IPS DF 6.9 (cell line): ENCODE data around the gene SUCO.

ENCODE experiments used
- DNase-seq: peaks from one replicate; pipeline ENCODE4 v3.0.0-alpha.2; 2013; ENCODE audit warnings: low read depth, low spot score
- H3K27ac ChIP-seq: one replicate; pipeline ENCODE4 v1.5.1; 2013; ENCODE audit warnings: low read length, control low read depth
- H3K27me3 ChIP-seq: 2 replicates; pipeline ENCODE4 v1.6.1; 2013; ENCODE audit warnings: mild to moderate bottlenecking, low read length; ENCODE audit not compliant: control insufficient read depth, insufficient read depth
- H3K36me3 ChIP-seq: 2 replicates; pipeline ENCODE4 v1.6.1; 2013; ENCODE audit warnings: low read length; ENCODE audit not compliant: control insufficient read depth, insufficient read depth
- H3K4me1 ChIP-seq: 2 replicates; pipeline ENCODE4 v1.6.1; 2013; ENCODE audit warnings: low read length; ENCODE audit not compliant: control insufficient read depth, insufficient read depth
- H3K4me3 ChIP-seq: 2 replicates; pipeline ENCODE4 v1.5.1; 2013; ENCODE audit warnings: mild to moderate bottlenecking, low read length
- H3K9me3 ChIP-seq: 2 replicates; pipeline ENCODE4 v1.6.1; 2013; ENCODE audit warnings: low read length, inconsistent platforms; ENCODE audit not compliant: control insufficient read depth, insufficient read depth
- WGBS: extraction: QIAGEN DNeasy Blood & Tissue Kit; methylation state at CpG from one replicate; pipeline ENCODE4 v1.1.7; 2013; ENCODE audit warnings: mixed read lengths, missing lambda C conversion rate; ENCODE audit not compliant: insufficient read length, insufficient coverage; 5-methylcytosine and 5-hydroxymethylcytosine counted together

The SUCO gene

DNA sequence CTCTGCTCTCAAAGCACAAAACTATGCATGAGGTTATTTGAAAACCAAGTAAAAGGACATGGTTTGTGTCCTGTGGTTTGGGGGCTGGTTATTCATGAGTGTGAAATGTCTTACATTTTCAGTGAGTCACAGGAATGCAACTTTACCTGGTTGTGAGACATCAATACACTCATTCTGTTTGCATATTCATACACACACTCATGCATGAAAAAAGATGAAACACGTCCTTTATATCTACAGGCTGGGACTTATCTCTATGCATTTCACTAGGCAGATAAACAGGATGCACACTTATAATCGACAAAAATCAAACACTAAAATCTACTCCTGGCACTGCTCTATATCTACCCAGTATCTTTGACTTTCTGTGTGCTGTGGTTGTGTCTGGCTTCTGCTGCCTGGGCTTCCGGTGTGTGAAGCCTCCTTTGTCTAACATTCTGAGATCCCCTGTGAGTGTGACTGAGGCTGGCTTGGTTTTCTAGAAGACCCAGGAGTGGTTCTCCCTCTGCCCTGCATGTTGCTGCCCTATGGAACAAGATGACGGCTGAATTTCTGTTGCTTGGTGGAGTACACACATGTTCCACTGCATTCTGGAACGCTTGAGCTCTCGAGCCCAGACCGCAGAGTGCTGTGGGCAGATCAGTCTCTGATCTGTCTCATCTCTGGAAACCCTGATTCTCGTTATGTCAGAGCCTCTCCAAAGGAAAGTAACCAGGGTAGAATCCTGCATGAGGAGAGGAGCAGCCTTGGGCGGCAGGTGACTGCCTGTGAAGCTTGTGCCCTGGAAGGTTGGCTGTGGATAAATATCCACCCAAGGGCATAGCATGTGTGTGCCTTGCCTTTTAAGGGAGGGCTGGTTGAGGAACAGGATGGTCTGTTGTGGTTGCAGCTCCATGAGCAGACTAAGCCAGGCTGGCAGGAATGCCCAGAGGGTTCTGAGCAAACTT, 106.2 kb downstream of the SUCO start:
- no peaks in the 10 kb centered on the region for H3K4me1 ChIP-seq
- H3K9me3 ChIP-seq: no peaks in the 10 kb centered on the region
- no peak overlapping the region for H3K27ac ChIP-seq
- H3K4me3 ChIP-seq: no peak overlapping the region
- no CpG with 5 or more reads among the region's 9 CpGs for WGBS
- DNase-seq: no peak
- H3K27me3 ChIP-seq: no peaks in the 10 kb centered on the region
- H3K36me3 ChIP-seq: no peaks in the 10 kb centered on the region

DNA sequence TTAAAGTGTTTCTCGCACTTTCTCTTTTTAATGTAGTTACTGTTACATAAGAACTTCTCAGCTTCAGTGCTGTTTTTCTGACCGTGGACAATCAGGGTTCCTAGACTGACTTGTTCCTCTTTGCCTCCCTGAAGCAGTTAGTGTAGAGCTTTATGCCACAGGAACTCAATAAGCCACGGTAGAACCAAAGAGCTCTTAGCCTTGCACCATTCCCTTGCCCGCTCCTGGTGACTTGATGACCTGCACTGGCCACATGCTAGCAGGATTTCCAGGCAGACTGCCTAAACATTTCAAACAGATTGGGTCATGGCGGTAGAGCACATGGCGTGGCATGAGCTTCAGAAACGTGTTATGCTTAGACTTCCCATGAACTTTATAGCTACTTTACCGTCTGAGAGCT, 107.2 kb downstream of the SUCO start:
- H3K9me3 ChIP-seq: no peaks in the 10 kb centered on the region
- H3K27ac ChIP-seq: no peak overlapping the region
- no peak overlapping the region for H3K4me3 ChIP-seq
- H3K36me3 ChIP-seq: no peaks in the 10 kb centered on the region
- no peaks in the 10 kb centered on the region for H3K4me1 ChIP-seq
- no CpG with 5 or more reads among the region's 8 CpGs for WGBS
- H3K27me3 ChIP-seq: no peaks in the 10 kb centered on the region
- no peak for DNase-seq

DNA sequence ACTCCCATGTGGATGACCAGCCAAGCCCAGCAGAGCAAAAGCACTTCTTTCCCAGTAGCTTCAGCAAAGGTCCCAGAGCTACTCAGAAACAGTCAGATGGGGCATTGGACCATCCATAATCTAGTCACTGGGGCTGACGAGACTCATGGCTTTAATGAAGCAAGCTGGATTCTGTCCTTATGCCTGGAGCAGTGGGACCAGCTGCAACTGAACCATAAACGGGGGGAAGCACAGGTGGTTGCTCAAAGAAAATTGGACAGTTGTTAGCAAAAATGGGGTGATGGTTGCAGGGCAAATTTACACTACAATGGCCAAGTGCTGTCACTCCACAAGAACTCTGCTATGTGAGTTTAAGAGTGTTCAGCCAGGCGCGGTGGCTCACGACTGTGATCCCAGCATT, 108.5 kb downstream of the SUCO start:
- H3K27ac ChIP-seq: no peak overlapping the region

DNA sequence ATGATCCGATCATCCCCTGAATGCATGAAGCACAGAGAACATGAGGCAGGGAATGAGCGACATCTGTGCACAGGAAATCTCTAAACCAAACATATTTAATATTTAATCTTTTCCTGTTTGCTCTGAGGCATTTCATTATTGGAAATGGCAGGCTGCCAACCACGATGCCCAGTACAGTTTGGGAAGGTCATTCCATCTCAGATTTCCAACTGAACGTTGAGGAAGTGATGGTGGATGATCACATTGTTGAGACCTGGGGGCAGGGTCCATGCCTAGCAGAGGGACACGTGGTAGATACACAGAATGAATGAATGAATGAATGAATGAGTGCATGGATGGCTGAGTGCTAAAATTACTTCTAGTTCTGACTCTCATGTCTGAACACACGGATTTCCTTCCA, 110.0 kb downstream of the SUCO start:
- Histone ChIP-seq H3K4me3 (no peak overlapping the region), H3K27me3 (no peaks in the 10 kb centered on the region), H3K9me3 (no peaks in the 10 kb centered on the region), H3K4me1 (no peaks in the 10 kb centered on the region), H3K27ac (no peak overlapping the region), H3K36me3 (no peaks in the 10 kb centered on the region)
- DNase-seq: no peak
- WGBS: no CpG with 5 or more reads among the region's 6 CpGs

More for the DNA sequence above, 108.5 kb downstream of the SUCO start:
- no peak overlapping the region for H3K4me3 ChIP-seq
- no peaks in the 10 kb centered on the region for H3K27me3 ChIP-seq
- DNase-seq: no peak
- H3K9me3 ChIP-seq: no peaks in the 10 kb centered on the region
- WGBS: no CpG with 5 or more reads among the region's 5 CpGs
- H3K4me1 ChIP-seq: no peaks in the 10 kb centered on the region
- no peaks in the 10 kb centered on the region for H3K36me3 ChIP-seq

DNA sequence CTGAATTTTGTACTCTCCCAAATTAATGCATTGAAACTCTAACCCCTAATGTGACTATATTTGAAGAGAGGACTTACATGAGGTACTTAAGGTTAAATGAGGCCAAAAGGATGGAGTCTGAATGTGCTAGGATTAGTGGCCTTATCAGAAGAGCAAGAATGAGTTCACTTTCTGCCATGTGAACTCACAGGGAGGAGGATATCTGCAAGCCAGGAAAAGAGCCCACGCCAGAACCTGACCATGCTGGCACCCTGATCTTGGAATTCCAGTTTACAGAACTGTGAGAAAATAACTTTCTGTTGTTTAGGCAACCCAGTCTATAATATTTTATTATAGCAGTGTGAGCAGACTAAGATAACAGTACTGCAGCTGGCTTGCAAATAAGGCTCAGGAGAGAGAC, 113.7 kb downstream of the SUCO start:
- Histone ChIP-seq H3K4me1 (no peaks in the 10 kb centered on the region), H3K4me3 (no peak overlapping the region), H3K27ac (no peak overlapping the region), H3K9me3 (no peaks in the 10 kb centered on the region), H3K36me3 (no peaks in the 10 kb centered on the region), H3K27me3 (no peaks in the 10 kb centered on the region)
- WGBS: no CpG with 5 or more reads among the region's 1 CpG
- DNase-seq: no peak

- no peaks in the 10 kb centered on the region for H3K36me3 ChIP-seq
- WGBS: no CpG with 5 or more reads among the region's 8 CpGs
- no peak overlapping the region for H3K4me3 ChIP-seq
- H3K4me1 ChIP-seq: no peaks in the 10 kb centered on the region
- no peak overlapping the region for H3K27ac ChIP-seq
- H3K27me3 ChIP-seq: no peaks in the 10 kb centered on the region
- H3K9me3 ChIP-seq: no peaks in the 10 kb centered on the region
- no peak for DNase-seq
Observed at GRCh38 chr1:172647110-172647564, 114.2 kb downstream of the SUCO start.

DNA sequence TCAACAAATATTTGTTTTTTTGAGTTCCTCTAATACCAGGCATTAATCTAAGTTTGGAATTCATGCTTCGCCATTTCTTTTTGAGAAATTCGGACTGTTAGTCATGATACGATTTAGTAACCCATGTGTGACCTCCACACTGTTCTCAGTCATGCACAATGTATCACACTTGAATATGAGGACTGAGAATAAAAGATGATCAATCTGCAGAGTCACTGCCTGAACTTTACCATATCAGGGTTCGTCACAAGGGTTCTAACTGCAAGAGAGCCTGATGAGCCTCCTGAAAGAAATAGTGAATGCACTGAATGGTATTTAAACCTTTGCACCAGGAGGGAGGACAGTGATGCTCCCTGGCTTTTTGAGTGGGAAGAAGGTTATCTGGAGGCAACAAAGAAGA, 115.0 kb downstream of the SUCO start:
- Histone ChIP-seq H3K4me3 (no peak overlapping the region), H3K27ac (no peak overlapping the region), H3K9me3 (no peaks in the 10 kb centered on the region), H3K36me3 (no peaks in the 10 kb centered on the region), H3K27me3 (no peaks in the 10 kb centered on the region), H3K4me1 (no peaks in the 10 kb centered on the region)
- DNase-seq: no peak
- no CpG with 5 or more reads among the region's 4 CpGs for WGBS

- DNase-seq: no peak
- no peaks in the 10 kb centered on the region for H3K4me1 ChIP-seq
- H3K4me3 ChIP-seq: no peak overlapping the region
- no peaks in the 10 kb centered on the region for H3K36me3 ChIP-seq
- WGBS: no CpG with 5 or more reads among the region's 2 CpGs
- no peaks in the 10 kb centered on the region for H3K27me3 ChIP-seq
- no peak overlapping the region for H3K27ac ChIP-seq
- no peaks in the 10 kb centered on the region for H3K9me3 ChIP-seq
Observed at GRCh38 chr1:172650474-172651193, 117.7 kb downstream of the SUCO start.

DNA sequence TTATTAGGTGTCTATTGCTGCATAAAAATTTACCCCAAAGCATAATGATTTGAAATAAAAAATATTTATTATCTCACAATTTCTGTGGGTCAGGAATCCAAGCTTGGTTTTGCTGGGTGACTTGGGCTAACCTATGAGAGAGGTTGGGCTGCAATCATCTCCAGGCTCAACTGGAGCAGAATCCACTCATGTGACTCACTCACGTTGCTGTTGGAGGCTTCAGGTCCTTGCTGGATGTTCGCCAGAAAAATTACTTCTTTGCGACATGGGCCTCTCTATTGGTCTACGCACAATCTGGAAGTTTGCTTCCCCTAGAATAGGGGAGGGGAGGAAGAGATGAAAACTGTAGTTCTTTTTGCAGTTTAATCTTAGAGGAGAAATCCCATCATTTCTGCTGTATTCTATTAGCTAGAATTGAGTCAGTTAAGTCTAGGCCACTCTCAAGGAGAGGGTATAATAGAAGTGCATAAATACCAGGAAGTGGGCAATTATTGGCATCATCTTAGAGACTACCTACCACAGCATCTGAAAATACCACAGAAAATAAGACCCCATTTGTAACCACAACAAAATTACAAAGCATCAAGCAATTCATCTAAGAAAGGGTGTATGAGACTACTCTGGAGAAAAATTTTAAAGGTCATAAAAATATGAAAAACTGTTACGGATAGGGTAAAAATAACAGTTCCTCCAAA, 120.2 kb downstream of the SUCO start:
- no peaks in the 10 kb centered on the region for H3K36me3 ChIP-seq
- no peak overlapping the region for H3K4me3 ChIP-seq

DNA sequence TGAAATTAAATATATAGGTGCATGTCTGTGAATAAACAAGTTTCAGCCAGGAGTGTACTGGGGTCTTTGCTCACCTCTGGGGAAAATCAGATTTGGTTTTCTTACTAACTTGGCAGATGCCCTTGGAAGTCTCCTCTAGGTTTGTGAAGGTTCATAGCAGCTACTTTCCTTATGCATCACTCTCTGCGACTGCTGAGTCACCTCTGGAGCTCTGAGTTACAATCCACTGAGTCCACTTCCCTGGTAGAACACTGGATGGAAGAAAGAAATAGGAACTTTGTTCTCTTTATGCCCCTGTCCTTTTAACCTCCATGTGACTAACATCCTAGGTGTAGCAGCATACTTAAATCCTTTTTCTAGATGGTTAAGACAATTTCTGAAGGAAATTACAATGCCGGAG, 121.6 kb downstream of the SUCO start:
- no peaks in the 10 kb centered on the region for H3K9me3 ChIP-seq
- no peaks in the 10 kb centered on the region for H3K27me3 ChIP-seq
- H3K4me3 ChIP-seq: no peak overlapping the region
- WGBS: no CpG with 5 or more reads among the region's 2 CpGs
- no peaks in the 10 kb centered on the region for H3K36me3 ChIP-seq
- H3K4me1 ChIP-seq: no peaks in the 10 kb centered on the region
- no peak overlapping the region for H3K27ac ChIP-seq
- no peak for DNase-seq

More for the DNA sequence above, 120.2 kb downstream of the SUCO start:
- DNase-seq: no peak
- no CpG with 5 or more reads among the region's 5 CpGs for WGBS
- no peaks in the 10 kb centered on the region for H3K4me1 ChIP-seq
- H3K27me3 ChIP-seq: no peaks in the 10 kb centered on the region
- H3K9me3 ChIP-seq: no peaks in the 10 kb centered on the region
- H3K27ac ChIP-seq: no peak overlapping the region
